H9 (cell line): Measurements from ENCODE around the gene ARL4C. TPM values are rescaled to one million over a fixed set of nuclear protein-coding genes. Genes with fewer than 3 reads are reported as not detected.

ENCODE experiments used
- DNase-seq: peaks from one replicate; pipeline ENCODE4 v3.0.0-alpha.2; 2017
- H2AFZ ChIP-seq: one replicate; pipeline ENCODE4 v1.6.1; 2013; ENCODE audit warnings: mild to moderate bottlenecking, low read length, control low read depth, moderate library complexity
- H2AK5ac ChIP-seq: 2 replicates; pipeline ENCODE4 v1.6.1; 2013; ENCODE audit warnings: low read length, control low read depth, mixed read lengths; ENCODE audit not compliant: insufficient read length
- H2BK120ac ChIP-seq: one replicate; pipeline ENCODE4 v1.6.1; 2013; ENCODE audit warnings: low read depth, mild to moderate bottlenecking, low read length, control low read depth, inconsistent platforms; ENCODE audit not compliant: poor library complexity, severe bottlenecking
- H2BK12ac ChIP-seq: 2 replicates; pipeline ENCODE4 v1.6.1; 2013; ENCODE audit warnings: low read length, control low read depth, mixed read lengths, low read depth; ENCODE audit not compliant: insufficient read length
- H2BK15ac ChIP-seq: 2 replicates; pipeline ENCODE4 v1.6.1; 2013; ENCODE audit warnings: low read depth, low read length, control low read depth
- H2BK20ac ChIP-seq: one replicate; pipeline ENCODE4 v1.6.1; 2013; ENCODE audit warnings: low read depth, mild to moderate bottlenecking, low read length, control low read depth, inconsistent platforms; ENCODE audit not compliant: poor library complexity, severe bottlenecking
- H2BK5ac ChIP-seq: 2 replicates; pipeline ENCODE4 v1.6.1; 2013; ENCODE audit warnings: low read length, control low read depth, mixed read lengths; ENCODE audit not compliant: insufficient read length
- H3K14ac ChIP-seq: 2 replicates; pipeline ENCODE4 v1.6.1; 2013; ENCODE audit warnings: low read length, control low read depth; ENCODE audit not compliant: insufficient read depth
- H3K18ac ChIP-seq: 2 replicates; pipeline ENCODE4 v1.6.1; 2013; ENCODE audit warnings: low read depth, mild to moderate bottlenecking, mixed read lengths, low read length, control low read depth; ENCODE audit not compliant: insufficient read length
- H3K23ac ChIP-seq: 2 replicates; pipeline ENCODE4 v1.6.1; 2013; ENCODE audit warnings: low read length, control low read depth, mixed read lengths, low read depth; ENCODE audit not compliant: insufficient read length
- H3K23me2 ChIP-seq: 2 replicates; pipeline ENCODE4 v1.6.1; 2013; ENCODE audit warnings: low read depth, mild to moderate bottlenecking, mixed read lengths, low read length, control low read depth; ENCODE audit not compliant: insufficient read length, poor library complexity, severe bottlenecking
- H3K27ac ChIP-seq: 2 replicates; pipeline ENCODE4 v1.5.1; 2013; ENCODE audit warnings: low read length, control low read depth, mixed read lengths, low read depth; ENCODE audit not compliant: insufficient read length
- H3K27me3 ChIP-seq: 2 replicates; pipeline ENCODE4 v1.6.1; 2013; ENCODE audit warnings: low read length, control low read depth, inconsistent platforms; ENCODE audit not compliant: insufficient read depth
- H3K4ac ChIP-seq: 2 replicates; pipeline ENCODE4 v1.6.1; 2013; ENCODE audit warnings: low read depth, mild to moderate bottlenecking, control low read depth, inconsistent platforms, low read length, moderate library complexity
- H3K4me1 ChIP-seq: 2 replicates; pipeline ENCODE4 v1.6.1; 2013; ENCODE audit warnings: low read length, control low read depth, inconsistent platforms; ENCODE audit not compliant: insufficient read depth
- H3K4me2 ChIP-seq: 2 replicates; pipeline ENCODE4 v1.6.1; 2013; ENCODE audit warnings: low read length, control low read depth, mixed read lengths; ENCODE audit not compliant: insufficient read length, insufficient read depth
- H3K56ac ChIP-seq: 2 replicates; pipeline ENCODE4 v1.6.1; 2013; ENCODE audit warnings: low read depth, mild to moderate bottlenecking, mixed read lengths, low read length, control low read depth; ENCODE audit not compliant: insufficient read length
- H3K79me1 ChIP-seq: 2 replicates; pipeline ENCODE4 v1.6.1; 2013; ENCODE audit warnings: low read depth, mild to moderate bottlenecking, moderate library complexity, low read length, control low read depth, inconsistent platforms; ENCODE audit not compliant: insufficient read depth, poor library complexity, severe bottlenecking
- H3K79me2 ChIP-seq: 2 replicates; pipeline ENCODE4 v1.6.1; 2013; ENCODE audit warnings: low read length, control low read depth, inconsistent platforms; ENCODE audit not compliant: insufficient read depth
- H3K9ac ChIP-seq: 2 replicates; pipeline ENCODE4 v1.6.1; 2013; ENCODE audit warnings: low read length, control low read depth, mixed read lengths; ENCODE audit not compliant: insufficient read length; ENCODE audit errors: extremely low read depth
- H3K9me3 ChIP-seq: one replicate; pipeline ENCODE4 v1.6.1; 2013; ENCODE audit warnings: low read depth, low read length, inconsistent platforms; ENCODE audit not compliant: control insufficient read depth
- H3T11ph ChIP-seq: one replicate; pipeline ENCODE4 v1.6.1; 2013; ENCODE audit warnings: mild to moderate bottlenecking, low read length, control low read depth, inconsistent platforms
- H4K20me1 ChIP-seq: one replicate; pipeline ENCODE4 v1.6.1; 2013; ENCODE audit not compliant: control insufficient read depth, insufficient read length, insufficient read depth
- H4K5ac ChIP-seq: 2 replicates; pipeline ENCODE4 v1.6.1; 2013; ENCODE audit warnings: low read depth, mild to moderate bottlenecking, mixed read lengths, low read length, control low read depth; ENCODE audit not compliant: insufficient read length
- H4K8ac ChIP-seq: replicated peaks from 2 replicates; pipeline ENCODE4 v1.6.1; 2013; ENCODE audit warnings: low read length, control low read depth, mixed read lengths, low read depth; ENCODE audit not compliant: insufficient read length
- H4K91ac ChIP-seq: 2 replicates; pipeline ENCODE4 v1.6.1; 2013; ENCODE audit warnings: low read depth, mild to moderate bottlenecking, moderate library complexity, mixed read lengths, low read length, control low read depth; ENCODE audit not compliant: insufficient read length
- H3K27ac Mint-ChIP-seq, 3 experiments: 2 replicates in 2 of 3; 3 replicates in 1 of 3; pipeline ENCODE4 v1.8.0; 2020 to 2021; ENCODE audit warnings: mixed read lengths in 3 of 3, mild to moderate bottlenecking in 1 of 3, moderate library complexity in 1 of 3
- H3K27me3 Mint-ChIP-seq: 2 replicates; pipeline ENCODE4 v1.8.0; 2021; ENCODE audit warnings: low read depth, mild to moderate bottlenecking, moderate library complexity, mixed read lengths
- H3K36me3 Mint-ChIP-seq, 3 experiments: 2 replicates in 2 of 3; 3 replicates in 1 of 3; pipeline ENCODE4 v1.8.0; 2020 to 2021; ENCODE audit warnings: low read depth in 3 of 3, mixed read lengths in 3 of 3; ENCODE audit not compliant: insufficient read depth in 1 of 3
- H3K4me1 Mint-ChIP-seq, 2 experiments: 2 replicates each; pipeline ENCODE4 v1.8.0; 2020; ENCODE audit warnings: mixed read lengths in 2 of 2
- H3K4me3 Mint-ChIP-seq, 2 experiments: 2 replicates in 1 of 2; 3 replicates in 1 of 2; pipeline ENCODE4 v1.8.0; 2020 to 2021; ENCODE audit warnings: mild to moderate bottlenecking in 2 of 2, mixed read lengths in 2 of 2, moderate library complexity in 1 of 2
- H3K9me3 Mint-ChIP-seq, 2 experiments: 2 replicates in 1 of 2; 3 replicates in 1 of 2; pipeline ENCODE4 v1.8.0; 2020; ENCODE audit warnings: mild to moderate bottlenecking in 2 of 2, mixed read lengths in 2 of 2, moderate library complexity in 1 of 2
- WGBS: extraction: QIAGEN DNeasy Blood & Tissue Kit; methylation state at CpG from one replicate; pipeline ENCODE4 v1.1.7; 2013; ENCODE audit warnings: missing lambda C conversion rate, low lambda C conversion rate, mixed read lengths; ENCODE audit not compliant: insufficient read length; ENCODE audit errors: extremely low coverage; 5-methylcytosine and 5-hydroxymethylcytosine counted together
- total RNA-seq: library from RNA; stranded (reverse); gene quantifications from 2 replicates; pipeline ENCODE4 v1.2.1, GENCODE V29; 2021
- TF ChIP-seq, protein P1 (sequence below): fragments of 200-600 bp; sonication (generic); conservative IDR thresholded peaks from 3 replicates; pipeline ENCODE4 v1.8.0; 2021; ENCODE audit warnings: antibody characterized with exemption, mild to moderate bottlenecking

ARL4C gene
- total RNA-seq, 1 experiment from 2014 or later = 12.0 TPM

DNA sequence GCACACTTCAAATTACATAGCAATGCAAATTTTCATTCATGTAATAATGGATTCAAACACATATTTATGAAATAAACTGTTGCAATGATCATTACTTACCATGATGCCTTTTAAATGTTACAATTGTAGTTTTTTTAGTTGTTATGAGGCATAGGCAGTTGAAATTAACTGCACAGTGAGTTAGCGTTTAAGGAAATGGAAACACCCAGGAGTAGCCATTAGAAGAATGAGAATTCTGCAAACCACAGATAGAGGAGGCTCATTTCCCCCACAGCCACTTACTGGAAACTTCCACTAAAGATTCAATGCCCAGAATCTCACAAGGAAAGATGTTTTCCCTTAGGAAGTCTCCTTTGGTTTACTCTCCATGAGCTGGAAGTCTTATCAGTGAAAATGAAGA, 8.4 kb downstream of the ARL4C start:
- Histone ChIP-seq H2BK12ac (no peak overlapping the region), H2BK20ac (no peak overlapping the region), H3K79me2 (no peaks in the 10 kb centered on the region), H4K5ac (no peak overlapping the region), H2BK5ac (no peak overlapping the region), H3K23me2 (no peaks in the 10 kb centered on the region), H3K4me1 (no peaks in the 10 kb centered on the region), H3K56ac (no peak overlapping the region), H2BK120ac (no peak overlapping the region), H3K4ac (no peak overlapping the region), H3K23ac (no peak overlapping the region), H3K27ac (no peak overlapping the region), H2BK15ac (no peak overlapping the region), H3K4me2 (no peak overlapping the region), H3K79me1 (no peaks in the 10 kb centered on the region), H2AFZ (no peak overlapping the region), H3K27me3 (no peaks in the 10 kb centered on the region), H4K91ac (no peak overlapping the region), H3K18ac (no peak overlapping the region), H2AK5ac (no peak overlapping the region), H4K20me1 (no peaks in the 10 kb centered on the region), H4K8ac (no peak overlapping the region), H3K9ac (no peak overlapping the region), H3K9me3 (no peaks in the 10 kb centered on the region), H3K14ac (no peak overlapping the region), H3T11ph (no peak overlapping the region)
- Mint-ChIP-seq H3K36me3 (no peaks in the 10 kb centered on the region; a peak in 1 of 7 replicates), H3K27ac (no peak overlapping the region), H3K4me1 (peaks cover 14 to 25% of the 10 kb centered on the region in 2 experiments), H3K27me3 (peaks cover 12% of the 10 kb centered on the region), H3K9me3 (no peaks in the 10 kb centered on the region), H3K4me3 (no peak overlapping the region)
- TF ChIP-seq, protein P1, sequence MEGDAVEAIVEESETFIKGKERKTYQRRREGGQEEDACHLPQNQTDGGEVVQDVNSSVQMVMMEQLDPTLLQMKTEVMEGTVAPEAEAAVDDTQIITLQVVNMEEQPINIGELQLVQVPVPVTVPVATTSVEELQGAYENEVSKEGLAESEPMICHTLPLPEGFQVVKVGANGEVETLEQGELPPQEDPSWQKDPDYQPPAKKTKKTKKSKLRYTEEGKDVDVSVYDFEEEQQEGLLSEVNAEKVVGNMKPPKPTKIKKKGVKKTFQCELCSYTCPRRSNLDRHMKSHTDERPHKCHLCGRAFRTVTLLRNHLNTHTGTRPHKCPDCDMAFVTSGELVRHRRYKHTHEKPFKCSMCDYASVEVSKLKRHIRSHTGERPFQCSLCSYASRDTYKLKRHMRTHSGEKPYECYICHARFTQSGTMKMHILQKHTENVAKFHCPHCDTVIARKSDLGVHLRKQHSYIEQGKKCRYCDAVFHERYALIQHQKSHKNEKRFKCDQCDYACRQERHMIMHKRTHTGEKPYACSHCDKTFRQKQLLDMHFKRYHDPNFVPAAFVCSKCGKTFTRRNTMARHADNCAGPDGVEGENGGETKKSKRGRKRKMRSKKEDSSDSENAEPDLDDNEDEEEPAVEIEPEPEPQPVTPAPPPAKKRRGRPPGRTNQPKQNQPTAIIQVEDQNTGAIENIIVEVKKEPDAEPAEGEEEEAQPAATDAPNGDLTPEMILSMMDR = no peak
- WGBS = no CpG with 5 or more reads among the region's 1 CpG
- no peak for DNase-seq
